GM19328 (cell line): ENCODE data around the gene MPRIP.
"Not testable (repeated sequence)": the region's sequence is repeated elsewhere in the genome, so short reads cannot be mapped to it uniquely, and the experiment has no call there.

Experiments used
- ATAC-seq: cut with Tn5 transposase; IDR thresholded peaks from one replicate; pipeline ENCODE4 v1.9.1; 2021; ENCODE audit warnings: mild to moderate bottlenecking, moderate library complexity; ENCODE audit not compliant: unreplicated experiment

The MPRIP gene

DNA sequence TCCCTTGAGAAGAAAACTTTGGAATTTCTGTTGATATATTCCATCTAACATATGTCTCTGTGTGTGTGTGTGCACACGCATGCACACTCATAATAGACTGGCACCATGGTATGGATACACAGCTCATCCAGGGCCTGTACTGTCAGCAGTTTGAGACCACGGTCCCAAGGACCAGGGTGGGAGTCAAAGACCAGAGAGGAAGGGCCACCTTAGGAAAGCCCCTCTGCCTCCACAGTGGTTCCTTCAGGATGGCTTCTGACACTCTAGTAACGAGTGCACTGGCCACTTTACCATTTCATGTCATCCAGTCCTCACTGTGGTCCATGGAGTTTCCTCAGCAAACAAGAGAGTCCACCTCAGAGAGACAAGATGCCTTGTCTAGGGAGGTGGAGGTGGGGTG is 82.1 kb downstream of the MPRIP start:
- no peak for ATAC-seq

DNA sequence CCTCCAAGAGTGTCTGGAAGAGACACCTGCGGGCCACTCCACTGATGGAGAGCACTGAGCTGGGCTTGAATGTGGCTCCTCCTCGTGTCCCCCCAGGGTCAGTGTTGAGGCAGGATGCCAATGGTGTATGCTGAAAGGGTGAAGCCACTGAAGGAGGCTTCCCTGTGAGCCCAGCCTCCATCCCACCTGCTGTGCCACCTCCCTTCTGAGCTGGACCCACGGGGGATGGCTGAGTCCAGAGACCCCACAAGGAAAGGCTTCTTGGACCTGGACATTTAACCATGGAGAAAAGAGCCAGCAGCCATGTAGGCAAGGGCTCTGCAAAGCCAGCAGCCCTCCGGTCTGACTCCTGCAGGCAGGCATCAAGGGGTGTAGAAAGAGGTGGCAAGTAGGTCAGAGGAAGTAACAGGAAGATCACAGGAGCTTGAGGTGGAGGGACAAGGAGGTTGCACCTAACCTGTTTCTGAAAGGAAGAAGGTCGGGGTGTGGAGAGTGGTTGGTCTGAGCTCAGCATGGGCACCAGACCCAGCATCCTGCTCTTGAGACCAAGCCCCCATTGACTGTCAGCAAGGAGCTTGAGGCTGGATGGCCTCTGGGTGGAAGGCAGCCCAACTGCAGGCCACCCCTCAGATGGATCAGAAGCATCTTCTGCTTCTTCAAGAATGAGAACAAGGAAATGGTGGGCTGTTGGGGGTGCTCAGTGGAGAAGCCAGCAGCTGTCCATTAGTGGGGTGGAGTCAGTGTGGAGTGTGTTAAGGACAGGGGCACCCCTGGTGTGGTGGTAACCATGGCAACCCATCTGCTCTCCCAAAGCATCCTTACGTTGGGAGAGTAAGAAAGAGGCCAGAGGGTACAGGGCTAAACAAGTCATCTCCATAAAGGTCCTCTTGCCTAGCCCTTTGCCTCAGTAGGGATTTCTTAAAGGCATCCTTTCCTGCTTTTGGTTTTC is 83.2 kb downstream of the MPRIP start:
- no peak for ATAC-seq

DNA sequence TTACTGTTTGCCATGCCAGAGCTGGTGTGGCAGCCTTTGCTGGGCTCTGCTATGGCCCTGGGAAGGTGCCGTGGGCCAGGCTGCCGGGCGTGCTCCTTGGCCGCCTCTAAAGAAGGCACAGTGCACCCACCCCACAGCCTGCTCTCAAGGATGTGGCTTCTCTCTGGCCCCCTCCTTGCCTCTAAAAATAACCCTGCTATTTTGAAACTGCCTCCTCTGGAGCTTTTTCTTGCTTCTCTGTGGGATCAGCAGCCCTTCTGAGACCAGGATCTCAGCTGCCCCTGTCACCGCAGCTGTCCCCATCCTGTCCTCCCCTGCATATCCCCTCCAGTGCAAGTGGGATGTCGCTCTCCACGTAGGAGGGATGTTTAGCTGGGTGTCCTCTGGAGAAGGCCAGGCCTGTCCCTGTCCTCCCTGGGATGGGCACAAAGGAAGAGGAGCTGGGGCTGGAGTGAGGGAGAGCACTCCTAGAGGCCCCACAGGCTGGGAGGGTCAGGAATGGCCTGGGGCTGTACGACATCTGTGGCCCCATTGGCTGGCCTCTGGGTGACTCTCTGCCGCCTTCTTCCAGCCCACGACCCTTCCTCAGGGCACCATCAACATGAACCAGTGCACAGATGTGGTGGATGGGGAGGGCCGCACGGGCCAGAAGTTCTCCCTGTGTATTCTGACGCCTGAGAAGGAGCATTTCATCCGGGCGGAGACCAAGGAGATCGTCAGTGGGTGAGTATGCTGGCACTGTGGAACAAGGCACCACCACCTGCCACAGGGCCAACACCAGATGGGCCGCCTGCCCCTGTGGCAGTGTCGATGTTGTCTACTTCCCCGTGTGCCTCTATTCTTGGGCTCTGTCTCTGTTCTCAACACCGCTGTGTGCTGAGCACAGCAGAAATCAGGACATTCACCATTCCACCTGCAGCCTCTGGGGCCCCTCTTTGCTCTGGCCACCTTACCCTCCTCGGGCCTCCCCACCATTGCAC is 84.2 kb downstream of the MPRIP start:
- no peak for ATAC-seq

DNA sequence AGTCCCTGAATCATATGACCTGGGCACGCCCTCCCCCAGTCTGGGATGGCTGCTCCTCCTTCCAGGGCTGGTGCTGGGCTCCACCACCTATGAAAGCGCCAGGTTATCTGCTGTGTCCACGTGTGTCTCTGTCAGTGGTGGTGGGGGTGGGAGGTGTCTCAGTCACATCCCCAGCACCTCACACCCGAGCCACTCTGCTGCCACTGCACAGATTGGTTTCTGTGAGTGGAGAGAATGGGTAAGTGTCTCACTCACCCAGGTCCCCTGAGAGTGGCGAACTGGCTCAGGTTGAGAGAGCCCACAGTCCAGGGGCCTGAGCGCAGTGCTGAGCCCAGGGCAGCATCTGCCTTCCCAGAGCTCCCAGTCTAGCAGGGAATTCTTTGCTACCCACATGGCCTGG is 84.9 kb downstream of the MPRIP start:
- no peak for ATAC-seq

DNA sequence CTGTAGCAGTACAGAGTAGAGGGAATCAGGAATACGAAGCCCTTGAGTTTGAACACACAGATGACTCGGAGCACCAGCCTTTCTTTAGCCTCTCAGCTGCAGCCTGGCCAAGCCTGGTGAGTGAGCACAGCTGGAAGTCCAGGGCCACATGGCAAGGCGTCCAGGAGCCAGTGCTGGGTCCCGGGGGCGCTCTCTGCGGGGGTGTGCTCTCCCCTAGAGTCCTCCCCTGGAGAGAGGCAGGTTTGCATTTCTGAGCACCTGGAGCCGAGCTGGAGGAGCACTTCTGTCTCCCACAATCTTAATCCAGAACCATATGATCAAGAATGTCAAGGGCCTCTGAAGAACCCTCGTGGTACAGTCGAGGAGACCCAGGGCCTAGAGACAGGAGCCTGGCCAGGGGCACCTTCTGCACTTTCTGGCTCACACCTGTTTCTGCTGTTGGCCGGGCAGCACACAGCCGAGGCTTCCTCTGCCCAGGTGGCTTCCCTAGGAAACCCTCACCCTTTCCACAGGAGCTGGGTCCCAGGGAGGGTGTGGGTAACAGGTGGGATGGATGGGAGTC is 85.6 kb downstream of the MPRIP start:
- no peak for ATAC-seq

DNA sequence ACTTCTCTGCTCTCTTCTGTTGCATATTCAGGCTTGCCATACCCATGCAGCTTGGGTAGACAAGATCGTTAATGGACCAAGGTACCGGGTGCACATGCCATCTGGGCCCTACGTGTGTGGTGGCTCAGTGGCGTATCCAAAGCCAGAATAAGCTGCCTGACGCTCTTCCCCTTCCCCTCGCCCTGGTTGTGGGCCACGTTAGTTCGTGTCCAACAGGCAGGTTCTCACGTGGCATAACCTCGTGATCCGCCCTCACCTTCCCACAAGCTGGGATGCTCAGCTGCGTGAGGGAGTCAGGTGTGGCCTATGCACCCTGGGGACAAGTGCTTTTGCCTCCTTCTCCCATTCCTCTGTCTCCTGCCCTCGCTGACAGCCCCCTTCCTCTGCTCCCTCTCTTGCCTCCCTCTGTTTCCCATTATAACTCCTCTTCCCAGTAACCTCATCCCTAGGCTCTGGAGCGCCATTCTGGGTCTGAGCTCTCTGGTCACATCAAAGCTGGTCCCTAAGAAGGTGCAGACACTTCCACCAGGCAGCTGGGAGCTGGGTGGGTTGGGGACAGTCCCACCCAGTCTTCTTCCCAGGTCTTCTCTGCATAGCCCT is 86.3 kb downstream of the MPRIP start:
- ATAC-seq = no peak

DNA sequence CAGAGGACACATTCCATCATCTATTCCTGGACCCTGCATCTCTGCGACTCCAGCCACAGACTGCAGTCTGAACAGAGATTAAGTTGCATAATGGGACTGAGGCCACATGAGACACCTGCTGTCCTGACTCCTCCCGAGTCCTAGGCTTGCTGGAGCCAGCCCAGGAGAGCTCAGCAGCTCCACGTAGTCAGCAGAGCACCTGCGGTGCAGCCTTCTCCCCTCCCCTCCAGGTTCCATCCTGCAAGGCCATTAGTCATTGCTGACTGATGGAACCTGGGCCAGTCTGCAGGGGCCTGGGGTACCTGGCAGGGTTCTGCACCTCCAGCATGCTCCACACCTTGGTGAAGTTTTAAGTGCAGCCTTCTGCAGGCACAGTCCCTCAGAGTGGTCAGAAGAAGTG is 87.2 kb downstream of the MPRIP start:
- ATAC-seq = no peak

DNA sequence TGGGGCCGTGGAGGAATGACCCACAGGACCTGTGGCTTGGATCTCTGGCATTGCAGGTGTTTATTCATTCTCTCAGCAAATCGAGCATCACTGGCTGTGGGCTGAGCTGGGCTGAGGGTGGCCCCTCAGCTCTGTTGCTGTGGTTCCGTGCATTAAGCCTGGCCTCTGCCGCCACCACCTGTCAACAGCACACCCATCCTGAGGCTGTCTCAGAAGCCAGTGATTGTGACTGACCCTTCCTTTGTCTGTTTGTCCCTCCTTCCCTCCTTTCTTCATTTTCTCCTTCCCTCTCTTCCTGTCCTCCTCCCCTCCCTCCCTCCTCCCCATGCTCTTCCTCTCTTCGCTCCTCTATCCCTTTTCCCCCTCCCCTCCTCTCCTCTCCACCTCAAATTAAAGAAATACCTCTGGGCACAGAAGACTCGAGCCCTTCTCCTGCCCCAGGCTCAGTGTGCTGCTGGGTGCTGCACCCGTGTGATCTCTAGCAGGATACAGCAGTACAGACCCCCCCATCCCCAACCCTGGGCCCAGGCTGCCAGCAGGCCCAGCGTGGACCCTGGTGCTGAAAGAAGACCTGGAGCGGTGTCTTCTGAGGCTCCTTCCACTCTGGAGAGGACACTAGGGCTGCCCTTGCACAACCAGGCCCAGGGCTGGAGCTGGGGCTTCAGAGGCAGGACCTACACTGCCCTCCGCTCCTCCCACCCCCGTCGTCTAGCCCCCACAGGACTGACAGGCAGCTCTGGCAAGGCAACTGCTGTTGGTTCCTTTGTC is 88.0 kb downstream of the MPRIP start:
- ATAC-seq = no peak

DNA sequence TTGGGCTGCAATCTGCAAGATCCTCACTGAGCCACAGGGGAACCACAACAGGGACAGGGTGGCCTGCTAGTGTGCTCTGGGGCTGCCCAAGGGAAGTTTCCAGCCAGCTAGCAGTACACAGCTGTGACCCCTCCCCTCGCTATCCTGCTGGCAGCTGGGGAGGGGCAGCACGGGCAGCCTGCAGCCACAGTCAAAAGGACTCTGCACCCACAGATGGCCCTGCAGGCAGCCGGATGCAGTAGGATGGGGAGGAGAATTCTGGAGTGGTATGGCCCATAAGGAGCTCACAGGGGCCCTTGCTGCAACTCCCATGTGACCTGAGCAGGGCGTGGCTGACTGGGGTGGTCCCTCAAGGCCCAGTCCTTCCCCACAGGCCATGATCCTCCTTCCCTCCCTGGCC is 89.6 kb downstream of the MPRIP start:
- ATAC-seq = no peak

DNA sequence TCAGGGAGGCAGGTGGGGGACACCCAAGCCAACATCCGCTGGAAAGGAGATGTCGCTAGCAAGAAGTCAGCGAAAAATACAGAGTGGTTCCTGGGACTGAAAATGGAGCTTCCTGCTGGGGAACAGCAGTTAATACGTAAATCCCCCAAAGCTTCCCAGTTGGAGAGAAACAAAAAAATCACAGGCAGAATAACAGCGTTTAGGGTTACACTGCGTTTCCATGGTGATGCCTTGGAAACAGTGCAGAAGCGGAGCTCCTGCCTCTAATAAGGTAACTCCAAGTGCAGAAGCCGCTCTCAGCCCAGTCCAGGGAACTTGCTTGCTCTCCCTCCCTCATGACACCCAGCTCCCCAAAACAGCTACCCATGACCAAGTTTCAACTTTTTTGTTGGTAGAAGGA is 90.5 kb downstream of the MPRIP start:
- ATAC-seq = no peak

DNA sequence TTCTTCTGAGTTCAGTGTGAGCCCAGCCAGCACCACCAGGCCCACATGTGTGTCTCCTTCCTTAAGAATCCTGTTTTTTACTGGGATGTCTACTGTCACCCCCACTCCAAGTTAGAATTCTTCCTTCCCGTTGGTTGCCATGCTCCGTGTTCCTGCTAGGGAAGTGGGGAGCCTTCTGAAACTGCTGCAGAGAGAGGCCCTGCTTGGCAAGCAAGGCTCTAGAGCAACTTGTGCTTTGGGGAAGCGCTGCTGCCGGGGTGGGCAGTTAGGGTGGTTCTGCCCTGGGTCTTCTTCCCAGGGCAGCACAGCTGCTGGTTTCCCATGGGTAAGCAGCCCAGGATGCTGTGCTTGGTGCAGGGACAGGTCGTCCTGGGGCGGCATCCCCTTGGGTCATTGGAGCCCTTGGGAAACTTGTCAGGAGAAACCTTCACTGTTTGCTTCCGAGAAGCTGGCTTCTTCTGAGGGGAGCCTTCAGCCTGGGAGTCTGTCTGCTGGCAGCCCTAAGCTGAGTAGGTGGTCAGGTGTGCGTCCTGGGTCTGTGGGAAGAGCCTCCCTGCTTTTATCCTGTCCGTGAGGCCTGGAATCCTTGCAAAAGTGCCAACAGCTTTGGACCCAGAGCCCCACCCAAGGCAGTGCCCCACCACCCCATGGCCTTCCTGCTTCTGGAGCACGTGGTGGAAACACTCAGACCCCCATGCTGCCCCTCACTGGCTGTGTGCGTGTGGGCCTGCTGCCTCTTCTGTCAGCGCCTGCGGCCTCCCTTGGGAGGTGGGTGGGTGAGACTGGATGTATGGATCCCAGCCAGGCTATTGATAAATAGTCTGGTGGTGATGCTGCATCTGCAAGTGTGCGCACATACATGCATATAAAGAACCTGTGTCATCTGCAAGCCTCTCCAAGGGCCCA is 92.0 kb downstream of the MPRIP start:
- ATAC-seq = no peak

DNA sequence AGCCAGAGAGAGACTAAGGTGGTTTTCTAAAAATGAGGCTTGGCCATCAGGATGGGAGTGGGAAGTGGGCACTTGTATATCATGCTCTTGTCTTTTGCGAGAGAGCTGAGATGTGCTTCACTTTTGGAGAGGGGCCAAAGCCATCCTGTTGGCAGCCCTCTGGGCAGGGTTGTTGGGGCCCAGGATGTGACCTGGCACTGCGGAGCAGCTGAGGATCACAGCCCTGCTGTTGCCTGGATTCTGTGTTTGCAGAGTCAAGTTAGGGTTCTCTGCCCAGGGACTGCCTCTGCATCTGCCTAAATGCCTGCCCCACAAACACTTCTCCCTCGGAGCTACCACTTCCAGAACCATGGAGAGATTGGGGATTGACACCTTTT is 92.7 kb downstream of the MPRIP start:
- ATAC-seq = no peak

DNA sequence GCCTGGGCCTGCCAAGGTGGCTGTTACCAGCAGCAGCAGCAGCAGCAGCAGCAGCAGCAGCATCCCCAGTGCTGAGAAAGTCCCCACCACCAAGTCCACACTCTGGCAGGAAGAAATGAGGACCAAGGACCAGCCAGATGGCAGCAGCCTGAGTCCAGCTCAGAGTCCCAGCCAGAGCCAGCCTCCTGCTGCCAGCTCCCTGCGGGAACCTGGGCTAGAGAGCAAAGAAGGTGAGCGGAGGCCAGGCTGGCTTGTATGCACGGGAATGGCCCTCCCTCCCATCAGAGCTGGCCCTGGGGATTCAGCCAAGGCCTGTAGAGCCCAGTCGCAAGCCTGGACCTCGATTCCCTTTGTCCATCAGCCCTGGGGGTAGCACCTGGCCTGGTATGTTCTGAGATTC is 94.0 kb downstream of the MPRIP start:
- not testable (repeated sequence) for ATAC-seq

DNA sequence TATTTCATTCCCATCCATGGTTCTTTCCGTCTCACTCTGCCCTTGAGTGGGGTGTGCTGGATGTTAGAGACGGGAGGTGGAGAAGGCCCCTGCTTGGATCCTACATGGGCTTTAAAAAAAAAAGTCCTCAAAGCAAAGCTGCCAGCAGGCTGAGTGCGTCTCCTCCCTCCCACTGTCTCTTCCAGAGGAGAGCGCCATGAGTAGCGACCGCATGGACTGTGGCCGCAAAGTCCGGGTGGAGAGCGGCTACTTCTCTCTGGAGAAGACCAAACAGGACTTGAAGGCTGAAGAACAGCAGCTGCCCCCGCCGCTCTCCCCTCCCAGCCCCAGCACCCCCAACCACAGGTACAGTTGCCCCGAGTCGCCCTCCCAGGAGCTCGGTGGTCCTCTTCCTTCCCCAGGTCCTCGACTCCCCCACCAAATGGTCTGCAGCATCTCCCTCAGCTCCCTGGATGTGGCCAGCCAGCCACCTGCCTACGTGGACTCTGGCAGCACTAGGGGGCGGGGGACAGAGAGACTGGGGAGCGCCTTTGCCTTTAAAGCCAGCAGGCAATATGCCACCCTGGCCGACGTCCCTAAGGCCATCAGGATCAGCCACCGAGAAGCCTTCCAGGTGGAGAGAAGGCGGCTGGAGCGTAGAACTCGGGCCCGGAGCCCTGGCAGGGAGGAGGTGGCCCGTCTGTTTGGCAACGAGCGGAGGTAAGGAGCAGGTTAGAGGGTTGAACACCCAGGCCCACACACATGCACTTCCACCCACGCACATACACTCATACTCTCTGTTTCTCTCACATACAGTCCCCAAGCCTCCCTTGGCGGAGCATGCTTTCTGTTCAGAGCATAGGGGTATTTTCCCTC is 95.7 kb downstream of the MPRIP start:
- ATAC-seq = no peak

DNA sequence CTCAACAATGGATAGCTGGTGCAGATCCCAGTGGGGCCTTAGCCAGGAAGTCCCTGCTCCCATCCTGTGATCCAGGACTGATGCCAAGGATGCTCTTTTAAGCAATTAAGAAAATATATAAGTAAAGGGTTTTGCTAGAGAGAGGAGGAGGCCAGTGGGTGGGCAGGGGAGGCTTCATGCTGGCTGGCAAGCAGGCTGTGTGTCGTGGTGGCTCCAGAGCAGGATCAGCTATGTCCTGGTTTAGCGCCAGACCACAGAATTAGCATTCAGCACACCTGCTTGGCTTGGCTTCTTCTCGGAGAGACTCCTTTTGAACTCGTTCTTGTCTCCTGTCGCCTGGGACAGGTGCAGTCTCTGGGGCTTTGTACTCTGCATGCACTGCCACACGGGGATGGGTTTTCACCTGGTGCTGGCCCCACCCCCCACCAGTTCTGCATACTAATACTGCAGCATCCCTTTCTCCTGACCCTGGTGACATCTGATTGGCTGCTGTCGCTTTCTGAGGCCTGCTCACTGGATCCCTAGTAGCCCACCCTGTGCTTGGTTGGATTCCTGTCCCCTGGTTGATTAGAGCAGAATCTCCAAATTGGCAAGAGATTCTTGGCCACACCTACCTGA is 97.8 kb downstream of the MPRIP start:
- no peak for ATAC-seq

DNA sequence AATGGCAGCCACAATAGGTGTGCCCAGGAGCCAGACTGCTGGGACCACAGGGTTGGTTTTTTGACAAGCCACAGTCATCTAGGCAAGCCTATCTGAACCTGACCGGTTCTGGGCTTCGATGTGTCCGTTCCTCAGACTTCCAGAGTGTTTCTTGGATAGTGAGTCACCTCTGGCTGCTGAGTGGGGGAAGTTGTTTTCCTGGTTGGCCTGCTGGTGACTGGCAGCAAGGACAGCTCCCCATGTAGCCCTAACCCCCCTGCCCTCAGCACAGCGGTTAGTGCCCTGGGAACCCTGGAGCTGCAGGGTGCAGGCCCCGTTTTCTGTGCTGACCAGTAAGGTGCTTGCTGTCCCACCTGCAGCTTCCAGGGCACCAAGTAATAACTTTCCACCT is 98.3 kb downstream of the MPRIP start:
- no peak for ATAC-seq

DNA sequence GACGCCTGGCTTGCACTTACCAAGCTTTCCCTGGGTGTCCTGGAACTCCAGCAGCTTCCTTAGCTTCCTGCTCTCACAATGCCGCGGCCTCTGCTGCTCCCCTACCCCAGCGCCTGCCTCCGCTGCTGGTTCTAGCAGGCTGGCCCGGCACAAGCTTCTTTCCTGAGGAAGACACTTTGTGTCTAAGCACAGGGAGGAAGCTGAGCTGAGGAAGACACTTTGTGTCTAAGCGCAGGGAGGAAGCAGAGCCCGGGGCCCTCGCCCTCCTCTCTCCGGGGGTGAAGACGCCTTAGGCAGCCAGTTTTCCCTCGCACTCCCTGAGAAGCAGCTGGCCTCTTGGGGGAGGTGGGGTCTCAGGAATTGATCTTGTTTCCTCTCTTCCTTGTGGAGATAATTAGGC is 99.0 kb downstream of the MPRIP start:
- no peak for ATAC-seq
